ENCODE results near the gene SULT1C2.
"Not testable (repeated sequence)": the region's sequence is repeated elsewhere in the genome, so short reads cannot be mapped to it uniquely, and the experiment has no call there.

The SULT1C2 gene

DNA sequence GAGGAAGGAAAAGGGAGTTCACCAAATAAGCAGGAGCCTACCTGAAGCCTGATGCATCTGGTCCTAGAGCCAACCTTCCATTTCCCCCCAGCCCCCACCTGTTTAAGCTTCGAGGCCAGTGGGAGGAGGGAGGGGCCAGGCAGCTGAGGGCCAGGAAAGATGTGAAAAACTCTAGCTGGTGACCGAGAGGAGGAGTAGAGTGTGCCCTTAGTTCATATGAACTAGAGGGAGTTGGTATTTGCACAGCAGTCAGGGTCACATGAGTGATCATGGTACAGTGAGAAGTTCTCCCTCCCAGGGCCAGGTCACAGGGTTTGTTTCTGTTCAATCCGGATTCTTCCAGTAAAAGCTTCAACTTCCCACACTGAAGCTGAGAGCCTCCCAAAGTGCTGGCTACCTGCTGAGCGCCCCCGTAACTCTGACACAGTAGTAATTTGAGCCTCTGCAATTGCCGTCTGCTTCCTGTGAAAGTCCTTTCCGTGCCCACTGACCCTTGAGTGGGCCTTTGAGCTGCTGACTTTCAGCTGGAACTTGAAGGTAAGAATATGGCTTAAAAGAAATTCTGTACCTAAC is at the start of gene SULT1C2:
TSS of gene SULT1C2 (plus strand) at position 362 of the 573 bp plus-strand sequence. CDS start 4,773 bp downstream, outside the sequence.
- no peak for DNase-seq

DNA sequence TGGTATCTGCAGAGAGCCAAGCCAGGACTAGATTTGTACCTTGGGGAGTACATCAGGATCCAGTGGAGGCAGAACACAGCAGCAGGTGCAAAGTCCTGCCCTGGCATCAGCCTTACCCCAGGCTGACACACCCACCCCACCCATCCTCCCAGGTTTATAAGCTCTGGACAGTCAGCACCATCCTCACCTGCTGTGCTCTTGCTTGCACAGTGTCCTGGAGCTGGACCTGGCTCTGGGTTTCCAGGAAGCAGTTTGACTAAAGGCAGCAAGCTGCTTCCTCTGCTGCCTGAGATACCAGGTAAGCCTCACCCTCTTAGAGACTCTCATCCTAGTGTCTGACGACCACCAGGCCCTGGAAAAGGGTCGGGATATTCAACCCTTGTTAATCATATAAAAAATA is 48.9 kb upstream of the SULT1C2 start, which contains the start of gene SULT1C3:
TSS of gene SULT1C3 (plus strand) at position 183 of the 400 bp plus-strand sequence. CDS start 7,227 bp downstream, outside the sequence.
- no peak for DNase-seq

DNA sequence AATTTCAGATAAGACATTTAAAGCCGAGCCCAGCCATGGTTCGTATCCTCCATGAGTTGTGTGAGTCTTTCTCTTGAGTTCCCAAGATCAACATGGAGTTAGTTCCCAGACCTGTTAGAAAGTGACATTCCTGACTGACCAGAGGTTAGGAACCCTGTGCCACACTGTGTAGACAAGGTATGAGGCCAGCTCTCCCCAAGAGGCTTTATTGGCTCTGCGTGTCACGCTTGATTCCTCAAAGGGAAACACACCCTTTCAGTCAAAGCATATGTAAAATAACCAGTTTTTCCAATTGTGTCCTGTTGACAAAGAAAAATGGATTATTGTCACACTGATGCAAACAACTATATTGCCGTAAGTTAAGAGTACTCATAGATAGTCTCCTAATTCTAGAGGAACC is 47.7 kb upstream of the SULT1C2 start:
- DNase-seq = no peak

DNA sequence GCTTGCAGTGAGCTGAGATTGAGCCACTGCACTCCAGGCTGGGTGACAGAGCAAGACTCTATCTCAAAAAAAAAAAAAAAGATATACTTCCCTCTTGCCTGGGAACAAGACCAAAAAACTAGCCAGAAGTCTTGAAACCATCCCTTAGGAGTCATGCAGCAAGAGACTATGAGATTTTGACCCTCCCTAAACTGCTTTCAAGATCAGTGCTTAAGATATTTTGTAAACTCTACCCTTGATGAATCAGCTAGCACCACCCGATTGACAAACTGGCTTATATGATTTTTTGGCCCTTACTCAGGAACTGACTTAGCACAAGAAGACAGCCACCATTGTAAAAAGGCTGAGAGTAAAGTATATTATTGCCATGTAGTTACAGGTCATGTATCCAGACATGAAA is 45.1 kb upstream of the SULT1C2 start:
- no peak for DNase-seq

DNA sequence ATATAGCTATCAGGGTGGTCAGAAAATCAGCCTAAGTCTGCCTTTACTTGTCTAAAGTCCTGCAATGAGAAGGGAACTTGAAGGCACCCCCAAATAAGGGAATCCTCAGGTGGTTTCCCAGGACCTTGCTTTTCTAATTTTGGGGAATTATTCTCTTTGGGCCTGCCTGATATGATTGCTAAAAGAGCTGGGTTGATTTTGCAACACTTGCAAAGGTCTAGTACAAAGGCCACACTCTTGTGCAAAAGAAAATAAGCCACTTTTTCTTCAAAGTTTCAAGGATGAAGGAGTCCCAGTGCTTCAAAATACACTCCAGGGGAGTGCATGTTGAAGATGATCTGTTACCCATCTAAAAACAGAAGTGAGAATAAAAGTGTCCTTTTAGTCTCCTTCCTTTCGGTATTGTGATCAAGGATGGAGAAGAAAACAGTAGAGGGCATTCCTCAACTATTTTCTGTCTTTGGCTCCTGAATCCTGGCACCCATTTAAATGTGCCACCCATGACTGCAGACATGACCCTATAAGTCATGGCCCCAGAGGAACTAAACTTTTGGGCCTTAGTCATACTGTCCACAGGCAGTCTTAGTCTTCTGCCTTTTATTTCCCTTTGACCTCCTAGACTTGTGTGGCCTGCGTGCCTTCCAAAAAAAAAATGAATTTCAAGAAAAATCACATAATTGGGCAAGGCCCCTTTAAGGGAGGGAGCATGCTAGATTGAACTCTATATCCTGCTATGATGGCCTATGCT is 43.9 kb upstream of the SULT1C2 start:
- no peak for DNase-seq

DNA sequence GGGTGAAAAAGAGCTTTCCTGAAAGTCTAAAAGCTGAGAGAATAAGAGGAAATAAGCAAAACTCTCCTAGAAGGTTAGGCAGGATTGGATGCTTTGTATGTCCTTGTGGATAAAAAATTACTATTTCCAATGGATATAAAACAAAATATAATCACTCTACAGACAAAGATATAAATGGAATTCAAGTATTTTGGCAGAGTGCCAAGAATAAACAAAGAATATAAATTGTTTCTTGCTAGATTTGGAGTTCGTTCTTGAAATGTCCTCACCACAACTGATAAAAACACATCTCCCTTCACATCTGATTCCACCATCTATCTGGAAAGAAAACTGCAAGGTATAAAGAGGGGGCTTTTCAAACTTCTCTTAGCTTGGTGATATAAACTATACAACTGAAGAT is 35.6 kb upstream of the SULT1C2 start:
- DNase-seq = no peak

DNA sequence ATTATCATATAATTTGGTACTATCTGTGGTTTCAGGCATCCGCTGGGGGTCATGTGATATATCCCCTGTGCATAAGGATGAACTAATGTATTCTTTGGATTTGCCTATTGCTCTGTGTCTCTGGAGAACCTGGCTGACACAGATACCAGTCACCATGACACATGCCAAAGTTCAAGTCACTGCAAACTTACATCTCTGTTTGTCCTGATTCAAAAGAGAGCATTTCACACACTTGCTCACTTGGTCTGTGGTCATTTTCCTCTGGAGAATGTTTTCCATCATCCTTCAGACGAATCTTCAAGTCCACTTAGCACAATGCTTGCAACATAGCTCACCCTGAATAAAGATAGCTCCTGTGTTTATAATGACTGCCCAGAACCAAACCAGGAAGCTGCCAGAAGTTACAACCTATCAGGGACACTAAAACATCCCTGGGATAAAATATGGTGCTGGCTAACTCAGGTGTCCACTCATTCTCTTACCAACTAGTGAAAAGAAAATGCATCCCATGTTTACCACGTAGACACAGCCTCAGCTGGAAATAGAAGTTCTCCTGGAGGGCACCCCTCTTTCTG is 30.9 kb upstream of the SULT1C2 start:
- DNase-seq = no peak

DNA sequence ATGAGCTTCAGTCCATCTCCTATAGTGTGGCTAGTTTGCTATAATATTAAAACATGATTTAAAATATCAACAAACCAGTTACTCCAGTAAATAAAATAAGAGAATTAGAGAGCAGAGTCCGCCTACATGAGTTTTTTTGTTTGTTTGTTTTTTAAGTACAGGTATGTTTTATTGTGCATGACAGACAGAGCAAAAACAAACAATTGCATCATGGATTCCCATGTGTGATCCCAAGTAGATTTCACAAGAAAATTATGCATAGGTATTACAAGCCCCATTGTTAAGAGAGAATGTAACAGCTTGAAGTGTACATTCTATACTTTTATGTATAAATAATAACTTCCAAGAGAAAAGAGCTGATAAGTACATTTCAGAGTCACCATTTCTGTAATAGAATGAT is 27.9 kb upstream of the SULT1C2 start:
- no peak for DNase-seq

DNA sequence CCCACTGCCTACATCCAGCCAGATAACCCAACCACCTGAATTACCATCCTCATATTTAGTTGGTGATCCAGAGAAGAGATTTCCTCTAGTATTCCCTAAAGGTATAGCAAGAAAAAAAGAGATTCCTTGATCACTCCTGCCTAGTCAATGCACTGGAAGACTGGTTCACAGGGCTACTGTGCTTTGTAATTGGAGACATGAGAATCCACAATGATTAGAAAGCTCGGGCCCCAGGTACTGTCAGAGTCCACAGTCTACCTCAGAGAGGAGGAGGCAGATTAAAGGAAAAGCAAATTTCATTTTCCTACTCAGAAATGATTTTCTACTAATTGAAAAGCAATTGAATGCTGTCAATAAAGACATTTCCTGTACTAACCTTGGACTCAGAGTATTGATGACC is 26.7 kb upstream of the SULT1C2 start:
- DNase-seq = no peak

DNA sequence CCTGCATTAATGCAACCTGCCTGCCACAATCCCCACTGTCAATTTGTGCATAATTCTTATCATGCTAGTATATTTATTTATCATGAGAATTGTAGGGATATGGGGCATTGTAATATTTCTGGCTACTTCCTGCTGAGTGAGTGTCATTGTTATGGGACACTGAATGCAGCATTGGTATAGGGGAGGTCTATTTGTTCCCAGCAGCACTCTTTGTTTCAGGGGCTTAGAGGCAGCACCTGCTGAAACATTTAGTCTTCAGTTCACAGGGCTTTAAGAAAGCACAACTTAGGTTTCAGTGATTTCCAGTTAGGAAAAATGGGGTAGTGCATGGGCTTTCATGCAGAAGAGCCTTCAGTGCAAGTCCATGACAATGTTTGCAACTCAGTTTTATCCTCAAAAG is 25.3 kb upstream of the SULT1C2 start:
- no peak for DNase-seq

DNA sequence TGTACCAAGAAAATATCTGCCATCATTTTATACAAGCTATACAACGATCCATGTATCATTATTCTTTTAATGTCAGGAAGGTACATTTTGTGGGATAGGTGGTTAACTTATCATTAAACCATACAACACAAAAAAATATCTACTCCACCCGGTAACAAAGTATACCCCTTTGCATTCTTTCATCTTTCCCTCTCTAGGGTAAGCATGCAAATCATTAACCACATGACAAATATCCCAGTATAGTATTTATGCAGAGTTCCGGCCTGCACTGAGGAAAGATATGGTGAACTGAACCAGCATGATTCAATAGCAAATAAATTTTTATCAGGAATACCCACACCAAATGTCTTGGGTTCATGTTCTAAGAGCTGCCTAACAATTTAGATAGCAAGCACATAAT is 22.5 kb upstream of the SULT1C2 start:
- no peak for DNase-seq

DNA sequence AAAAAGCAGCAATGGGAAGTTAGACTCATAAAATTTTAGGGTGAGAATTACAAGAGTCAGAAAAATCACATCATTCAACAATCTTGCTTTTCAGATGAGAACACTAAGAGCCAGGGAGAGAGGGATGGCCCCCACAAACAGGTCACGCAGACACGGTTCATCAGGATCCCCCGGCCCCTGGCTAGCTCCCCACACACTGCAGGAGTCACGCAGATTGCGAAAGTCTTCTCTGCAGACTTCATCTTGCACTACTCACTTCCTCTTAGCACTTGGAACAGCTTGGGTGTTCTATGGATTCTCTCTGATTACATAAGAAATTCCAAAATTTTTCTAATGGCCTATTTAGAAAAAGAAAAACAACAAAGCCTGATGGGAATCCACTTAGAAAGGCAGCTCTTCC is 21.6 kb upstream of the SULT1C2 start:
- DNase-seq = no peak

DNA sequence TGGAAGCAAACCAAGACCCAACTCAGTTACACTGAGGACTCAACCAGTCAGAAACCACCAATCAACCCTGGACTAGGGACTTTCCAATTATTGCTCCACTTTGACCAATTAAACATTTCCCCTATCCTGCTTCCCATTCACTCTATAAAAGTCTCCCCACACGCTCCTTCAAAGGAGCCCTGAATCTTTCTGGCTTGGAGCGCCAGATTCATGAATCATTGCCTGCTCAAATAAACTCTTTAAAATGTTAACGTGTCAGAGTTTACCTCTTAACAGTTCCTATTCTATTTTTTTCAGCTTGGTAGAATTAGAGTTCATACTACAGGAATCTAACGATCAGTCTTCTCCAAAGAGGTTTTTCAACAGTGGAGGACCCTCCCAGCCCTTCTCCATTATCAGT is 20.7 kb upstream of the SULT1C2 start:
- no peak for DNase-seq

DNA sequence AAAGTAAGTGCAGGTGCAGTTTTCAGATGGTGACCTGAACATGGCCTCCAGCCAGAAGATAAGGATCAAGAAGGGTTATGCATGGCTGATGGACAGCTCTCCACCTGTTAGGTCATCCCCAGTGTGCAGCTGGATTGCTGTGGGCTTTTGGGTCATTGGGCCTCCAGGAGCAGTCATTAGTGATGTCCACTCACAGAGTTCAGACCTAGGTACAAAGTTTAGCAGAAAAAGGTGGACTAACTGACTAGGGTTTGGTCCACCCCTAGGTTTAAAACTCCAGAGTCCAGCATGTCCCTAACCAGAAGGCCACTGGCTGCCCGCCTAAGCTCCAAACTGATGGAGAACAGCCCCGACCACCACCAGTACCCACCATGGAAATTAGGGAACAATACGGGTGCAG is 18.3 kb upstream of the SULT1C2 start:
- no peak for DNase-seq

DNA sequence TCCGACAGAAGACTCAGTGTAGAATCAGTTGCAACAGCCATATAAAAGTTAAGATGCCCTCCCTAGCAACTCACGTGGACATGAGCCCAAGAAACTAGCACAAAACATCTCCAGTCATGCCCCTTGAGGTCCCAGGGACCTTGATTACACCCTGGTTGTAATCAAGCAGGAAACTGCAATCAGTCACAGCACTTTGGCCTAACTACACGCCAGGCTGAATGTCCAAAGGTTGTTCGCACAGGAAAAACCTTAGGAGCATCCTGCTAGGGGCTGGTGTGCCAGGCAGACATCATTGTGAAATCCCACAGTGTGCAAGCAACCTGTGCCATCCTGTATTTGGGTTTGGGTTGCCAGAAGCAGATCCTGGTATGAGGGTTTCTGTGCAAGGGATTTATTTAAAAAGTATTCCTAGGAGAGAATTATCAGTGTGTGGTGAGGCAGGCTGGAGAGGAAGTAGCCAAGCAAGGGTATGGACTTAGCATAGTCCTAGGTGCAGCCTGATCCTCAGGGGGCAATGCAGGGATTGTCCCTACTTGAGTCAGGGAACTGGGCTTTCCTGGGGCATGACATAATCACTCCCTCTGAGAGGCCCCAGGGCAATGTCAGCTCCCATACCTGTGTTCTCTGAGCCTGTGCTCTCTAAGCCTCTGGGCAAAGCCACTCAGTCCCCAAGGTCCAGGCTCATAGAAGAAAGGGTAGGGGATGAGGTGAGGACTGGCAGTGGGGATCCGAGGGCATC is 17.8 kb upstream of the SULT1C2 start:
- DNase-seq = no peak

DNA sequence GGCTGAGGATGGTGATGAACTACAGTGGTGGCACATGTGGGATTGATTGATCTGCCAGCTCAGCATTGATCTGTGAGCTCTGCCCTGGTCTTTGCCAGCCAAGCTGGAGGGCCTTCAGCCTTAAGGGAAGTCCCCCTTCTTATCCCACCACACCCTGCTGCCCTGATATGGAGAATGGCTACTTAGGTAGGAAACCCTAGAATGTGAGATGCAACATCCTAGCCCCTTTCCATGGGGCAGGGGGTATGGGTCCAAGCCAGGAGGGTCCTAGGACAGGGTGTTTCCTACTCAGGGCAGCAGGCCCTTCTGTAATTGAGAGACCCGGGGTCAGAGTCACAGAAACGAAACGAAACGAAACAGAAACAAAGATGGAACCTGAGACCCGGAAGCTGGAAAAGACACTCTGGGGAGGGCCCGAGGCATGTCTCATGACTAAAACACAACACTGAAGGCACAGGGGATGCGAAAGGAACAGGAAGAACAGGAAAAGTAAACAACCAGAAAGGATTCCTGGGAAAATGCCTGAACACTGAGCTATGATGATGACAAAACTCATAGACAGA is 16.9 kb upstream of the SULT1C2 start:
- no peak for DNase-seq

DNA sequence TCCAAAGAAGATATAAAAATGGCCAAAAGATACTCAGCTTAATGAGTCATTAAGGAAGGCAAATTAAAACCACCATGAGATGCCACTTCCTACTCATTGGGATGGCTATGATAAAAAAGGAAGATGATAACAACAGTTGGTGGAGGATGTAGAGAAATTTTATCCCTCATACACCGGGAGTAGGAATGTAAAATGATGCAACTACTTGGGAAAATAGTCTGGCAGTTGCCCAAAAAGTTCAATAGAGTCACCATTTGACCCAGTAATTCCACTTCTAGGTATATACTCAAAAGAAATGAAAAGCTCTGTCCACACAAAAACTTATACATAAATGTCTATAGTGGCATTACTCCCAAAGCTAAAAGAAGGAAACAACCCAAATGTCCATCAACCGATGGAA is 10.1 kb upstream of the SULT1C2 start:
- no peak for DNase-seq

DNA sequence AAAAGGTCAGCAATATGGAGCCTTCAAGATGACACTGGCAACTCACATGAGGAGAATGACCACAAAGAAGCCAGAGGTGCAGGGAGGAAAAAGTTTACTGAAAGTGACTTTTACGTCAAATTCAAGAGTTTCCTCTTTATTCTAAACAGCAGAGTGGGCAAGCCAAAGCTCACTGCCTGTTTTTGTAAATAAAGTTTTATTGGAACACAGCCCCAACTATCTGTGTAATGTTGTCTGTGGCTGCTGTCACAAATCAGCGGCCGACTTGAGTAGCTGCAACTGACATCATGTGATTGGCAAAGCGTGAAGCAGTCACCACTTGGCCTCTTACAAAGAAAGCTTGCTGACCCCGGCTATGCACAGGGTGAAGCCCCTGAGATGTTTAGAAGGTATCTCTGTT is 9.2 kb upstream of the SULT1C2 start:
- DNase-seq = no peak

DNA sequence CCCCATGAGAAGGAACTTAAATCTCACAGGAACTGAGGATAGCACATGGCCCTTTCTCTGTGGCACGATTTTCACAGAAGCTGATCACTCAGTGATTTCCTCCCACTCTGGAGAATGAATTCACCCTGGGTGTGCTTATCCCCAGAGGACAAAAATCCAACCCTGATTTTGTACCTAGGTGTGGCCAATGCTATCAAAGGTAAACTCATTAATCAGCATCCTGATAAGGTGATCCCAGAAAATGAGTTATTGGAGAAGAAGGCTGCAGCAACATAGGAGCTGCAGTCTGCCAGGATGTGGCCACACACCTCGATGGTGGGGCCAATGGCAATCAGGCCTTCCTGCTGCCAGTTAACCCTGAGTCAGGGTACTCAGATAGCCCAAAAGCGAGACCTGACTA is 8.2 kb upstream of the SULT1C2 start:
- DNase-seq = no peak

DNA sequence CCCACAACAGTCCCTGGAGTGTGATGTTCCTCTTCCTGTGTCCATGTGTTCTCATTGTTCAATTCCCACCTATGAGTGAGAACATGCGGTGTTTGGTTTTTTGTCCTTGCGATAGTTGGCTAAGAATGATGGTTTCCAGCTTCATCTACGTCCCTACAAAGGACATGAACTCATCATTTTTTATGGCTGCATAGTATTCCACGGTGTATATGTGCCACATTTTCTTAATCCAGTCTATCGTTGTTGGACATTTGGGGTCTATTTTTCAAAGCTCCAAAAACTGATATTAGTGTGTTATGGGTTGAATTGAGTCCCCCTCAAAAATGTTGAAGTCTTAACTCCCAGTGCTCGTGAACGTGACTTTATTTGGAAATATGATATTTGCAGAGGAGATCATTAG is 4.1 kb upstream of the SULT1C2 start:
- not testable (repeated sequence) for DNase-seq

DNA sequence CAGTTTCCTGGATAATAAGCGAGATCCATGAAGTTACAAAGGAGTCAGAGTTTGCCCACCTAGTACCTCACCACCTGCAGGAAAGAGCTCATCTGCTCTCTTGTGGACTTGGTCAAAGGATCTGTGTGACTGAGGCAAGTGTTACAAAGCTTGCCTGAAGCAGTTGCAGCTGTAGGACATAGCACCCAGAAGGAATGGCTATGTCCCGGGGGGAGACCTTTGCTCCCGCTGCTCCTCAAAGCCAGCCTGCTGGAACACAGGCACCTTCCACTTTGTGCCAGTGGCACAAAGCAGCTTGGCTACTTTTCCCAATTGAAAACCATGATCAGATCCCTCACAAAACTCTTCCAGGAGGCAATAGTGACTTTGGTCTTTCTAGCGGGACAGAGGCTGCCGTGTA is 3.1 kb upstream of the SULT1C2 start:
- DNase-seq = no peak

DNA sequence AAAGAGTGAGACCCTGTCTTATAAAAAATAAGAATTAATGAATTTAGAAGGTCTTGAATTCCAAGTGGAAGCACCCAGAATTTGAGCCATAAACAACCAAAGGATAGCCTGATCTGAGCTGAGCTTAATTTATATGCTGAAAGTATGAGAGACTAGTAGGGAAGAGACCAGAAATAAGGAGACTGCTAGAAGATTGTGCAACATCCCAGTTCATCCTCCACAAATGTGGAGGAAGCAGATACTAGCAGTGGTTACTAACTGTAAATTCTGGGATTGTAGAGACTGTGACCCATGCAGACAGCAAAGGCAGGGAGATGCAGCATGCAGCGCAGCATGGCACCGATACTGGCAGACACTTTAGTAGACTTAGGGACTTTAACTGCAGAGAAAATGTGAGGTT is 1.5 kb upstream of the SULT1C2 start:
- no peak for DNase-seq

DNA sequence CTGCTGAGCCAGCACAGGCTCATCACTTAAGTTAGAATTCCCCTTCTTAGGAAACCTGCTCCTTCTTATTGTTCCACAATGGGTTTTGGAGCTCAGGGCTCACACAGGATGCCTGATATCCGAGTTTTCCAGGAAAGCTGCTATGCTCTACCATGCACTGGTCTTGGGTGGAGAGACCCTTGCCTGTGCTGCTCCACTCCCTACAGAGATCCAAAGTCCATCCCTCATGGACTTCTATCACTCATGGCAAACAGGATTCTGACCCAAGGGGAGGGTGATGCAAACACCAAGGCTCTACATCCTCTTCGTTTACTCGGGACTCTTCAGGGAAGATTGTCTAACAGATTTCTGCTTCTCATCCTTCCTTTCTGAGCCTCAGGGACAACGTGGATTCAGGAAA is 5.2 kb downstream of the SULT1C2 start:
- no peak for DNase-seq
